Tibial nerve (tissue), 4 donors: ENCODE data around the gene SLC2A6. TPM values are rescaled to one million over a fixed set of nuclear protein-coding genes. Genes with fewer than 3 reads are reported as not detected.

ENCODE experiments used
- DNase-seq, 2 donors: peaks; one replicate each; pipeline ENCODE4 v3.0.0-alpha.2; 2019; ENCODE audit warnings: low spot score in 2 of 2
- H3K27ac ChIP-seq, 4 donors: fragments of 200-600 bp; sonication (generic) in 3 of 4; one replicate each; pipeline ENCODE4 v1.5.1; 2017 to 2019; ENCODE audit warnings: mild to moderate bottlenecking in 1 of 4
- H3K27me3 ChIP-seq, 2 donors: fragments of 200-600 bp; sonication (generic) in 1 of 2; one replicate each; pipeline versions ENCODE4 v1.5.1 to v1.6.0; 2017 to 2019
- H3K36me3 ChIP-seq, 3 donors: fragments of 200-600 bp; sonication (generic); one replicate each; pipeline ENCODE4 v1.5.1; 2018 to 2019
- H3K4me1 ChIP-seq, 4 donors: fragments of 200-600 bp; sonication (generic) in 3 of 4; one replicate each; pipeline ENCODE4 v1.5.1; 2017 to 2019
- H3K4me3 ChIP-seq, 4 donors: fragments of 200-600 bp; sonication (generic) in 3 of 4; one replicate each; pipeline ENCODE4 v1.5.1; 2017 to 2019; ENCODE audit warnings: mild to moderate bottlenecking in 1 of 4, moderate library complexity in 1 of 4
- H3K9me3 ChIP-seq, 4 donors: fragments of 200-600 bp; sonication (generic) in 3 of 4; one replicate each; pipeline ENCODE4 v1.5.1; 2017 to 2019
- EP300 ChIP-seq, 2 donors: sonication (generic); formaldehyde crosslinking; IDR thresholded peaks; one replicate each; pipeline ENCODE4 v1.6.1; 2017; ENCODE audit warnings: antibody characterized with exemption in 2 of 2, mild to moderate bottlenecking in 1 of 2
- POLR2A ChIP-seq, 2 donors: fragments of 450-650 bp; IDR thresholded peaks; one replicate each; pipeline ENCODE4 v1.6.1; 2017; ENCODE audit warnings: antibody characterized with exemption in 2 of 2, mild to moderate bottlenecking in 2 of 2, moderate library complexity in 2 of 2
- WGBS, 2 donors: methylation state at CpG; one replicate each; pipeline ENCODE4 v1.1.5; 2018; 5-methylcytosine and 5-hydroxymethylcytosine counted together
- total RNA-seq, 4 donors: library from RNA; depleted of rRNA; stranded (reverse); fragments of >200 nt; gene quantifications; one replicate each; pipeline ENCODE4 v1.1.0, GENCODE V29; 2016
- TF ChIP-seq, protein P1 (sequence below), 5 experiments: fragments of 200-600 bp in 3 of 5; fragments of 450-650 bp in 2 of 5; sonication (generic) in 3 of 5; IDR thresholded peaks; one replicate each; pipeline ENCODE4 v1.5.1; 2016 to 2019; ENCODE audit warnings: antibody characterized with exemption in 5 of 5, mild to moderate bottlenecking in 3 of 5, moderate library complexity in 2 of 5

SLC2A6 gene
- total RNA-seq, 4 donors from 2014 or later, result 2.1 to 6.3 (median 3.0) TPM

DNA sequence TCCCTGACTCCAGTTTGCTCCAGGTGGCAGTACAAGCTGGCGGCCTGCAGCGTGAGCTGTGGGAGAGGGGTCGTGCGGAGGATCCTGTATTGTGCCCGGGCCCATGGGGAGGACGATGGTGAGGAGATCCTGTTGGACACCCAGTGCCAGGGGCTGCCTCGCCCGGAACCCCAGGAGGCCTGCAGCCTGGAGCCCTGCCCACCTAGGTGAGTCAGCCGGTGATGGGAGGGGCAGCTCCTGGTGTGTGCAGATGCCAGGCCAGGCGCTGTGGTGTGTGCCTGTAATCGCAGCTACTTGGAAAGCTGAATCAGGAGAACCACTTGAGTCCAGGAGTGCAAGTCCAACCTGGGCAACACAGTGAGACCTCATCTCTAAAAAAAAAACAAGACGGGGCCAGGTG lies 29.1 kb downstream of the SLC2A6 start:
- Histone ChIP-seq H3K36me3 (peaks cover 0 to 4% (median 0%) of the 10 kb centered on the region in 3 donors), H3K9me3 (no peaks in the 10 kb centered on the region), H3K27ac (no peak overlapping the region), H3K27me3 (no peaks in the 10 kb centered on the region), H3K4me3 (no peak overlapping the region), H3K4me1 (no peaks in the 10 kb centered on the region)
- TF ChIP-seq EP300 (IDR thresholded peaks at IDR 0.05) (no peak), POLR2A (IDR thresholded peaks at IDR 0.05) (no peak)
- TF ChIP-seq, protein P1, sequence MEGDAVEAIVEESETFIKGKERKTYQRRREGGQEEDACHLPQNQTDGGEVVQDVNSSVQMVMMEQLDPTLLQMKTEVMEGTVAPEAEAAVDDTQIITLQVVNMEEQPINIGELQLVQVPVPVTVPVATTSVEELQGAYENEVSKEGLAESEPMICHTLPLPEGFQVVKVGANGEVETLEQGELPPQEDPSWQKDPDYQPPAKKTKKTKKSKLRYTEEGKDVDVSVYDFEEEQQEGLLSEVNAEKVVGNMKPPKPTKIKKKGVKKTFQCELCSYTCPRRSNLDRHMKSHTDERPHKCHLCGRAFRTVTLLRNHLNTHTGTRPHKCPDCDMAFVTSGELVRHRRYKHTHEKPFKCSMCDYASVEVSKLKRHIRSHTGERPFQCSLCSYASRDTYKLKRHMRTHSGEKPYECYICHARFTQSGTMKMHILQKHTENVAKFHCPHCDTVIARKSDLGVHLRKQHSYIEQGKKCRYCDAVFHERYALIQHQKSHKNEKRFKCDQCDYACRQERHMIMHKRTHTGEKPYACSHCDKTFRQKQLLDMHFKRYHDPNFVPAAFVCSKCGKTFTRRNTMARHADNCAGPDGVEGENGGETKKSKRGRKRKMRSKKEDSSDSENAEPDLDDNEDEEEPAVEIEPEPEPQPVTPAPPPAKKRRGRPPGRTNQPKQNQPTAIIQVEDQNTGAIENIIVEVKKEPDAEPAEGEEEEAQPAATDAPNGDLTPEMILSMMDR (IDR thresholded peaks at IDR 0.05), result no peak
- 97 to 98% methylated on average over 4 to 9 of the region's 12 CpGs for WGBS, 2 donors
- DNase-seq, result no peak

DNA sequence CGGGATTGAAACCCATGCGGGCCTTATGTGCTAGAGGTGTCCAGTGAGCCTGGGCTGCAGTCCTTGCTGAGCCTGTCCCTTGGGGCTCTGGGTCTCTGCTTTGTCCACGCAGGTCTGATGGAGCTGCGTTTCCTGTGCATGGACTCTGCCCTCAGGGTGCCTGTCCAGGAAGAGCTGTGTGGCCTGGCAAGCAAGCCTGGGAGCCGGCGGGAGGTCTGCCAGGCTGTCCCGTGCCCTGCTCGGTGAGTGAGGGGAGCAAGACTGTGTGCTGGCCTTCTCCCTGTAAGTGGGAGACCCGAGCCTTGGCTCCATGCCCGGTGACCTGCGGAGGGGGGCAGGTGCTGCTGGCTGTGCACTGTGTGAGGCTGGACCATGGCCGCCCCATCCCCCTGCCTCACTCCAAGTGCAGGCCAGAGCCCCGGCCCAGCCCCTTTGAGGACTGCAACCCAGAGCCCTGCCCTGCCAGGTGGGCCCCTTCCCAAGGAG lies 30.4 kb downstream of the SLC2A6 start:
- Histone ChIP-seq H3K9me3 (no peaks in the 10 kb centered on the region), H3K36me3 (peaks cover 0 to 4% (median 0%) of the 10 kb centered on the region in 3 donors), H3K4me1 (no peaks in the 10 kb centered on the region), H3K27ac (no peak overlapping the region), H3K27me3 (no peaks in the 10 kb centered on the region), H3K4me3 (no peak overlapping the region)
- DNase-seq, result no peak
- TF ChIP-seq EP300 (IDR thresholded peaks at IDR 0.05) (no peak), POLR2A (IDR thresholded peaks at IDR 0.05) (no peak)
- TF ChIP-seq, protein P1 (IDR thresholded peaks at IDR 0.05), result no peak
- WGBS, 2 donors, result 63 to 71% methylated on average over 13 of the region's 13 CpGs

DNA sequence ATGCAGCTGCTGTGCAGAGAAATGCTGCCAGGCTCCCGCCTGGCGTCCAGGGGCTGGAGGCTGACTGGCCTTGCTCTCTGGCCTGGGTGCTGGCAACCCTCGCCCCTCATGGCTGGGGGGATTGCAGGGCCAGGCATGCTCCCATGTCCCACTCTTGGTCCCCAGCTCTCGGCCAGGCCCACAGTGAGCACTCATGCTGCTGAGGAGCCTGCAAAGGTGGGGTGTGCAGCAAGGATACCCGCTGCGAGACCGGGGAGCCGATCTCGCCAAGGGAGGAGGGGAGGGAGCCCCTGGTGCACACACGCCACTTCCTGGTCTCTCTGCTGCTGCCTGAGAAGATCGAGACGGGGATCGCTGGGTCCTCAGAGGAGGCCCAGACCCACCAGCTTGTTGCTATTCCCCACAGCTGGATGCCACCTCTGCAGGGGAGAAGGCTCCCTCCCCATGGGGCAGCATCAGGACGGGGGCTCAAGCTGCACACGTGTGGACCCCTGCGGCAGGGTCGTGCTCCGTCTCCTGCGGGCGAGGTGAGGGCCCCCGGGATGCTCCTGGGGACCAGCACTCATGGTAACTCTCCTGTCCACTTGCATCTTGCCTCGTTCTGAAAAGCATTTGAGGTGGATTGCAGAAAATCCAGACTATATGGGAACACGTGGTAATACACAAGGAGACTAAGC lies 33.5 kb downstream of the SLC2A6 start:
- Histone ChIP-seq H3K9me3 (no peaks in the 10 kb centered on the region), H3K4me1 (no peaks in the 10 kb centered on the region), H3K4me3 (no peak overlapping the region), H3K27me3 (no peaks in the 10 kb centered on the region), H3K27ac (no peak overlapping the region), H3K36me3 (peaks cover 0 to 14% (median 0%) of the 10 kb centered on the region in 3 donors)
- TF ChIP-seq, protein P1 (IDR thresholded peaks at IDR 0.05), result no peak
- no peak for TF ChIP-seq EP300 (IDR thresholded peaks at IDR 0.05)
- TF ChIP-seq POLR2A (IDR thresholded peaks at IDR 0.05), result no peak
- WGBS, 2 donors, result 78 to 79% methylated on average over 13 to 23 of the region's 23 CpGs
- DNase-seq, result no peak

DNA sequence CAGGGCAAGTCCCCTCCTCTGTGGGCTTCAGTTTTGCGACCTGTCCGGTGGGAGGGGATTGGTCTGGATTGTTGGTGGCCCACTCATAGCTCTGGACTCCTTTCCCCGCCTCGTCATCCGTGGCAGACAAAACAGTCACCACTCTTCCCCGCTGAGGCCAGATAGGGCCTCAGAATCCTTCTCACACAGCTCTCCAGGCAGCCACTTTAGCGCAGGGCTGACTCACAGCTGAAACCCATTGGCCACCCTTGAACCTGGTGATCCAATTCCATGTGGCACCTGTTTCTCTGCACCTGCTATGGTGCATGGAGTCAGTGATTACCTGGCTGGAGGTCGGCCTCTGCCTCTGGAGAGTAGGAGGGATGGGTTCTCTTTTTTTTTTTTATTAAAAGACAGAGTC lies 34.9 kb downstream of the SLC2A6 start:
- H3K9me3 ChIP-seq, result no peaks in the 10 kb centered on the region
- H3K27ac ChIP-seq, result no peak overlapping the region
- no peaks in the 10 kb centered on the region for H3K4me1 ChIP-seq
- no peaks in the 10 kb centered on the region for H3K27me3 ChIP-seq
- peaks cover 0 to 27% (median 0%) of the 10 kb centered on the region in 3 donors for H3K36me3 ChIP-seq
- H3K4me3 ChIP-seq, result no peak overlapping the region
- no peak for DNase-seq
- TF ChIP-seq, protein P1 (IDR thresholded peaks at IDR 0.05), result no peak
- TF ChIP-seq EP300 (IDR thresholded peaks at IDR 0.05), result no peak
- no peak for TF ChIP-seq POLR2A (IDR thresholded peaks at IDR 0.05)
- 76 to 93% methylated on average over 8 of the region's 8 CpGs for WGBS, 2 donors

DNA sequence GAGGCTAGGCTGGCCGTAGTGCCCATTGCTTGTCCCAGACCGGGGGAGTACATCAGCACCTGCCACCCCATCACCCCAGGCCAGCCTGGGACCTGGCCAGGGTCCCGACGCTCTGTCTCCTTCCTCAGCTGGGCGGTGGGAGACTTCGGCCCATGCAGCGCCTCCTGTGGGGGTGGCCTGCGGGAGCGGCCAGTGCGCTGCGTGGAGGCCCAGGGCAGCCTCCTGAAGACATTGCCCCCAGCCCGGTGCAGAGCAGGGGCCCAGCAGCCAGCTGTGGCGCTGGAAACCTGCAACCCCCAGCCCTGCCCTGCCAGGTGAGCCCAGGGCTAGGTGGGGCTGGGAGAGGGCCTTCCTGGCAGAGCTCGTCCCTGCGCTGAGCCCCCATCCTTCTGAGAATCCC lies 35.7 kb downstream of the SLC2A6 start:
- no peak for DNase-seq
- Histone ChIP-seq H3K9me3 (no peaks in the 10 kb centered on the region), H3K4me1 (no peaks in the 10 kb centered on the region), H3K27me3 (no peaks in the 10 kb centered on the region), H3K4me3 (no peak overlapping the region), H3K36me3 (peaks cover 0 to 27% (median 0%) of the 10 kb centered on the region in 3 donors), H3K27ac (no peak overlapping the region)
- whole genome bisulfite sequencing, 2 donors, result 98 to 100% methylated on average over 1 to 7 of the region's 15 CpGs
- TF ChIP-seq POLR2A (IDR thresholded peaks at IDR 0.05) (no peak), EP300 (IDR thresholded peaks at IDR 0.05) (no peak)
- TF ChIP-seq, protein P1 (IDR thresholded peaks at IDR 0.05), result no peak
